Measurements from ENCODE around the gene PHACTR1. TPM values are rescaled to one million over a fixed set of nuclear protein-coding genes. Genes with fewer than 3 reads are reported as not detected.

The PHACTR1 gene
- polyA plus RNA-seq, 1 of the 3 experiments (the other 2 are of a cell fraction), result 0.12 TPM

- no peak for TF ChIP-seq FOXM1 (IDR thresholded peaks at IDR 0.05; ENCODE audit: low read depth)
- no peak for TF ChIP-seq MEF2A (IDR thresholded peaks at IDR 0.05; ENCODE audit: borderline replicate concordance, low read depth)
- TF ChIP-seq, protein P1, sequence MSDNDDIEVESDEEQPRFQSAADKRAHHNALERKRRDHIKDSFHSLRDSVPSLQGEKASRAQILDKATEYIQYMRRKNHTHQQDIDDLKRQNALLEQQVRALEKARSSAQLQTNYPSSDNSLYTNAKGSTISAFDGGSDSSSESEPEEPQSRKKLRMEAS (IDR thresholded peaks at IDR 0.05; ENCODE audit: low read depth), result no peak
- TF ChIP-seq TEAD4 (IDR thresholded peaks at IDR 0.05; ENCODE audit: borderline replicate concordance, insufficient read depth), result no peak
- no peak for TF ChIP-seq RXRA (IDR thresholded peaks at IDR 0.05; ENCODE audit: borderline replicate concordance, low read depth)
- TF ChIP-seq USF2 (IDR thresholded peaks at IDR 0.05; ENCODE audit: borderline replicate concordance, low read depth, low read length), result no peak
- peak; percentile 4 for TF ChIP-seq CHD2 (IDR thresholded peaks at IDR 0.05; ENCODE audit: low read length, partially characterized antibody)
- TF ChIP-seq USF1 (IDR thresholded peaks at IDR 0.05; ENCODE audit: borderline replicate concordance, low read depth), result no peak
- no peak for TF ChIP-seq SMC3 (IDR thresholded peaks at IDR 0.05; ENCODE audit: low read depth, low read length)
- TF ChIP-seq MXI1 (IDR thresholded peaks at IDR 0.05; ENCODE audit: low read depth, low read length), result no peak
Measured at GRCh38 chr6:12967686-12968085, 251.1 kb downstream of the PHACTR1 start (continued).

- Histone ChIP-seq H4K20me1 (ENCODE audit: insufficient read depth) (no peaks in the 10 kb centered on the region), H3K9me3 (no peaks in the 10 kb centered on the region), H2AFZ (ENCODE audit: low read depth) (no peak overlapping the region), H3K9ac (no peak overlapping the region), H3K27ac (ENCODE audit: low read depth in 2 of 2, low read length in 1 of 2) (peak overlapping the region in 1 of 2 experiments; percentile 98; a peak in 2 of 4 replicates), H3K27me3 (ENCODE audit: insufficient read depth) (no peaks in the 10 kb centered on the region), H3K4me1 (ENCODE audit: control insufficient read depth in 1 of 2, insufficient read depth in 2 of 2, low read depth in 1 of 2, low read length in 1 of 2) (peaks cover 0 to 34% of the 10 kb centered on the region in 2 experiments; a peak in 2 of 4 replicates), H3K4me2 (peak overlapping the region; percentile 27; the same call in 1 of the 2 replicates), H3K4me3 (ENCODE audit: low read depth in 2 of 2, low read length in 1 of 2) (no peak overlapping the region), H3F3A (replicated peaks; ENCODE audit: insufficient read depth) (no peaks in the 10 kb centered on the region), H3K9me2 (no peaks in the 10 kb centered on the region), H3K79me2 (ENCODE audit: insufficient read depth) (no peaks in the 10 kb centered on the region), H3K36me3 (replicated peaks in 1 of 2; ENCODE audit: control insufficient read depth in 1 of 2, insufficient read depth in 2 of 2, low read length in 1 of 2) (no peaks in the 10 kb centered on the region)
- POLR2A ChIA-PET, result no interaction called here
- 49% methylated on average over 4 of the region's 4 CpGs for WGBS (ENCODE audit: low lambda C conversion rate)
- CTCF ChIA-PET, result interaction anchor here (1.0 to 2.0 kb wide), 2 partner anchors 47 to 50 kb away, joined by 3 to 5 read pairs; no protein-coding TSS in a partner anchor
- DNase-seq, result no peak
- no peak for TF ChIP-seq FOXM1 (IDR thresholded peaks at IDR 0.05; ENCODE audit: low read depth)
- no peak for TF ChIP-seq YY1 (IDR thresholded peaks at IDR 0.05; ENCODE audit: low read depth)
- TF ChIP-seq GABPA (IDR thresholded peaks at IDR 0.05; ENCODE audit: low read depth), result no peak
- no peak for TF ChIP-seq FOSL2 (IDR thresholded peaks at IDR 0.05; ENCODE audit: borderline replicate concordance, low read depth)
- TF ChIP-seq IRF3 (IDR thresholded peaks at IDR 0.05; ENCODE audit: low read depth, low read length), result no peak
- no peak for TF ChIP-seq RFX5 (IDR thresholded peaks at IDR 0.05; ENCODE audit: low read length)
- TF ChIP-seq NRF1 (IDR thresholded peaks at IDR 0.05; ENCODE audit: low read depth, low read length), result no peak
- no peak for TF ChIP-seq EZH2phosphoT487 (IDR thresholded peaks at IDR 0.05; ENCODE audit: borderline replicate concordance, low read depth)
- no peak for TF ChIP-seq USF2 (IDR thresholded peaks at IDR 0.05; ENCODE audit: borderline replicate concordance, low read depth, low read length)
- TF ChIP-seq TCF12 (IDR thresholded peaks at IDR 0.05), result no peak
- TF ChIP-seq PBX3 (IDR thresholded peaks at IDR 0.05), result no peak
- TF ChIP-seq FOXJ3 (CRISPR knock-in tag; IDR thresholded peaks at IDR 0.05), result no peak
- no peak for TF ChIP-seq CHD2 (IDR thresholded peaks at IDR 0.05; ENCODE audit: low read length, partially characterized antibody)
- TF ChIP-seq JUND (IDR thresholded peaks at IDR 0.05), result no peak
- TF ChIP-seq EP300 (IDR thresholded peaks at IDR 0.05; ENCODE audit: borderline replicate concordance in 1 of 2, low read depth in 1 of 2, low read length in 1 of 2), result no peak
- no peak for TF ChIP-seq TAF1 (IDR thresholded peaks at IDR 0.05; ENCODE audit: borderline replicate concordance, low read depth, low read length)
- TF ChIP-seq SIN3A (IDR thresholded peaks at IDR 0.05; ENCODE audit: borderline replicate concordance, low read depth, low read length), result no peak
Measured at GRCh38 chr6:12968290-12968689, 251.7 kb downstream of the PHACTR1 start.

All from SK-N-SH (cell line).